HCT116 (cell line): Measurements from ENCODE around the gene ILDR1. TPM values are rescaled to one million over a fixed set of nuclear protein-coding genes. Genes with fewer than 3 reads are reported as not detected.

ENCODE experiments used
- ATAC-seq: fragments of 200-7000 bp; cut with Tn5 transposase; 2 replicates; pipeline ENCODE4 v1.9.1; 2020; ENCODE audit warnings: mild to moderate bottlenecking, moderate library complexity
- BruUV-seq: library from RNA; stranded (reverse); fragments of 400-500 nt; replicated peaks from 2 replicates; lab custom pipeline; 2021; lab: Mats Ljungman, UMichigan
- CTCF ChIA-PET: fragments of 300-600 bp; sonication (Branson Sonifier 250); formaldehyde crosslinking; loops from one replicate; lab custom pipeline; 2021; ENCODE audit warnings: antibody characterized with exemption; lab: Charles Lee
- POLR2A ChIA-PET: fragments of 300-600, 350-600 bp; sonication (Branson Sonifier 250); formaldehyde crosslinking; loops from one replicate; lab custom pipeline; 2021; ENCODE audit warnings: antibody characterized with exemption; lab: Charles Lee
- RAD21 ChIA-PET, 2 experiments: fragments of 300-600 bp; sonication (Branson Sonifier 250); formaldehyde crosslinking; loops; one replicate each; lab custom pipeline; 2023; ENCODE audit warnings: low total read pairs in 2 of 2; ENCODE audit not compliant: uncharacterized antibody in 2 of 2, unreplicated experiment in 2 of 2, low non-redundant PET in 1 of 2; lab: Charles Lee
- DNase-seq: peaks from one replicate; pipeline ENCODE4 v3.0.0-alpha.2; 2010; ENCODE audit warnings: low read depth, low spot score
- H2AFZ ChIP-seq: fragments of 200-600 bp; shearing (Covaris generic), sonication (generic); 2 replicates; pipeline ENCODE4 v1.6.1; 2017; ENCODE audit warnings: low read depth, mixed run types, mixed read lengths, antibody characterized with exemption, low read length; ENCODE audit not compliant: poor library complexity, severe bottlenecking
- H3K27ac ChIP-seq: 2 replicates; pipeline ENCODE4 v1.5.1; 2012; ENCODE audit warnings: low read depth, low read length
- H3K27me3 ChIP-seq: fragments of 200-600 bp; sonication (generic); 2 replicates; pipeline ENCODE4 v1.6.1; 2016; ENCODE audit warnings: mixed run types, low read length, mixed read lengths; ENCODE audit not compliant: insufficient read depth
- H3K36me3 ChIP-seq, 2 experiments: fragments of 200-500 bp in 1 of 2; fragments of 200-600 bp in 1 of 2; sonication (Bioruptor generic) in 1 of 2; sonication (generic) in 1 of 2; 2 replicates each; pipeline versions ENCODE4 v1.5.1 to v1.6.1; 2014 to 2016; ENCODE audit warnings: low read length in 2 of 2, inconsistent platforms in 1 of 2, mixed read lengths in 1 of 2, mixed run types in 1 of 2; ENCODE audit not compliant: insufficient read depth in 2 of 2, control insufficient read depth in 1 of 2
- H3K4me1 ChIP-seq, 2 experiments: fragments of 200-600 bp in 1 of 2; sonication (generic) in 1 of 2; 2 replicates each; pipeline versions ENCODE4 v1.5.1 to v1.6.1; 2012 to 2017; ENCODE audit warnings: low read length in 2 of 2, inconsistent platforms in 1 of 2, mild to moderate bottlenecking in 1 of 2, mixed read lengths in 1 of 2, mixed run types in 1 of 2, moderate library complexity in 1 of 2; ENCODE audit not compliant: insufficient read depth in 2 of 2, control insufficient read depth in 1 of 2
- H3K4me2 ChIP-seq: fragments of 200-600 bp; sonication (generic); 2 replicates; pipeline ENCODE4 v1.6.1; 2017; ENCODE audit warnings: mixed run types, low read length, mixed read lengths
- H3K4me3 ChIP-seq, 2 experiments: fragments of 200-600 bp in 1 of 2; sonication (generic) in 1 of 2; replicated peaks in 1 of 2; 2 replicates each; pipeline ENCODE4 v1.5.1; 2011 to 2016; ENCODE audit warnings: low read length in 2 of 2, control low read depth in 1 of 2, low read depth in 1 of 2, mild to moderate bottlenecking in 1 of 2, mixed read lengths in 1 of 2, mixed run types in 1 of 2
- H3K79me2 ChIP-seq: fragments of 200-600 bp; sonication (generic); 2 replicates; pipeline ENCODE4 v1.6.1; 2017; ENCODE audit warnings: mild to moderate bottlenecking, mixed run types, low read length, moderate library complexity, mixed read lengths; ENCODE audit not compliant: insufficient read depth
- H3K9ac ChIP-seq: fragments of 200-600 bp; sonication (generic); 2 replicates; pipeline ENCODE4 v1.6.1; 2016; ENCODE audit warnings: low read length, mixed read lengths
- H3K9me2 ChIP-seq: fragments of 200-600 bp; sonication (generic), shearing (Covaris generic); 2 replicates; pipeline ENCODE4 v1.6.1; 2017; ENCODE audit warnings: mixed run types, mild to moderate bottlenecking, moderate library complexity; ENCODE audit not compliant: insufficient read depth
- H3K9me3 ChIP-seq, 2 experiments: fragments of 200-500 bp in 1 of 2; fragments of 200-600 bp in 1 of 2; sonication (Bioruptor generic) in 1 of 2; sonication (generic) in 1 of 2; 2 replicates each; pipeline ENCODE4 v1.6.1; 2014 to 2017; ENCODE audit warnings: low read length in 2 of 2, mixed read lengths in 2 of 2, inconsistent platforms in 1 of 2, low read depth in 1 of 2, mild to moderate bottlenecking in 1 of 2, mixed run types in 1 of 2, moderate library complexity in 1 of 2; ENCODE audit not compliant: control insufficient read depth in 1 of 2, insufficient read depth in 1 of 2
- H4K20me1 ChIP-seq: fragments of 200-600 bp; sonication (generic), shearing (Covaris generic); 2 replicates; pipeline ENCODE4 v1.6.1; 2017; ENCODE audit warnings: mixed run types, mild to moderate bottlenecking, moderate library complexity; ENCODE audit not compliant: insufficient read depth
- CEBPB ChIP-seq: IDR thresholded peaks from 2 replicates; pipeline ENCODE4 v1.6.1; 2012; ENCODE audit warnings: low read depth
- EGR1 ChIP-seq: IDR thresholded peaks from 2 replicates; pipeline ENCODE4 v1.6.1; 2012; ENCODE audit warnings: low read depth
- EZH2phosphoT487 ChIP-seq: fragments of 200-600 bp; IDR thresholded peaks from 2 replicates; pipeline ENCODE4 v1.6.1; 2018; ENCODE audit warnings: antibody characterized with exemption, borderline replicate concordance
- RAD21 ChIP-seq: IDR thresholded peaks from 2 replicates; pipeline ENCODE4 v1.6.1; 2012; ENCODE audit warnings: low read depth, mild to moderate bottlenecking
- YY1 ChIP-seq: IDR thresholded peaks from 2 replicates; pipeline ENCODE4 v1.6.1; 2011; ENCODE audit warnings: low read length, low read depth, moderate library complexity, mild to moderate bottlenecking; ENCODE audit not compliant: insufficient replicate concordance; ENCODE audit errors: extremely low read depth
- intact Hi-C: fragments of 100-400 bp; cut with micrococcal nuclease; formaldehyde crosslinking; loops from 2 replicates; pipeline ENCODE4 v1.10.0; 2022
- total RNA-seq: library from RNA; stranded (reverse); gene quantifications from one replicate; pipeline ENCODE4 v1.2.1, GENCODE V29; 2021; ENCODE audit not compliant: unreplicated experiment
- TF ChIP-seq, protein P1 (sequence below), 3 experiments: fragments of 200-600 bp in 1 of 3; sonication (generic) in 1 of 3; IDR thresholded peaks in 2 of 3; conservative IDR thresholded peaks in 1 of 3; 2 replicates each; pipeline ENCODE4 v1.5.1; 2012 to 2017; ENCODE audit warnings: low read depth in 2 of 3, low read length in 2 of 3, antibody characterized with exemption in 1 of 3, borderline replicate concordance in 1 of 3, control low read depth in 1 of 3, mild to moderate bottlenecking in 1 of 3, mixed read lengths in 1 of 3, mixed run types in 1 of 3, moderate library complexity in 1 of 3; ENCODE audit not compliant: insufficient read depth in 1 of 3

The ILDR1 gene
- total RNA-seq, 1 experiment from 2014 or later, result 2.9 TPM

DNA sequence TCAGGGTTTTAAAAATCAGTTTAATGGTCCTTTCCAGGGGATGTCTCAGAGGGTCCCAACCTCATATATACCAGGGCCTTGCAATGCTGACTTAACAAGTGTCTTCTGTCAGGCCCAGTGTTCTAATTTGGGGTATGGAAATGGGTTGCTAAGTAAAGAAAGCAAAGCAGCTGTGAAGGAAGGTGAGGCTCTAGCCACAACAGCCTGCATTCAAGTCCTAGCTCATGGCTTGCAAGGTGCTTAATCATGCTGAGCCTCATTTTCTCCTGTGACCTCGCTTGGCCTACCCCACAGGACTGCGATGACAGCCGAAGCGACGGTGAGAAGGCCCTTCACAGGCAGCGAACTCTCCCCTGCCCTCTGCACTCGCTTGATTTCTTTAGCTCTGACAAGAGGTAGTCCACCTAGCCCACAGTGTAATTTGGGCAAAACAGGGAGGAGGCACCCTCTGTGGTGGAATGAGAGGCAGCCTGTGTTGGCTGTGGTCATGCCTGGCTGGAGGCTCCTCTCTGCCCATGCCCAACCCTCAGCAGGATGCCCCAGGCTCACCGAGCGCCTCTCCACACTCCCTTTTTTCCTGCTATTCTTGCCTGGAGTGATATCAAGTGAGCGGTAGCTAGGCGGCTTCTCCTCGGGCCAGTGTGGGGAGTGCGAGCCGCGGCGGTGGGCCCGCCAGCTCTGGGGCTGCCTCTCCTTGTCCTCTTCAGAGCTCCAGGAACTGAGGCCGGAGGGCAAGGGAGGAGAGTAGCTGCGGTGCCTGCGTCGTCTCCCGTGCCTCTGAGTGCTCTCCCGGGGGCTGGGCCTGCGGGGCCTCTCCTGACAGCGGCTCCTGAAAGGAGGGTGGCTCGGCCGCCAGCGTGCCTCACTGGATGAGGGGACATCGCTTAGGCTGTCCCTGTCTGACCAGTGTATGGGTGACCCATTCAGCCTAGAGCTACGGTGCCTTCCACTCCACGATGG is 29.2 kb downstream of the ILDR1 start:
- Histone ChIP-seq H4K20me1 (no peaks in the 10 kb centered on the region), H3K27ac (no peak overlapping the region), H3K9ac (no peak overlapping the region), H2AFZ (no peak overlapping the region), H3K9me3 (no peaks in the 10 kb centered on the region), H3K79me2 (no peaks in the 10 kb centered on the region), H3K36me3 (no peaks in the 10 kb centered on the region), H3K4me1 (peaks cover 0 to 12% of the 10 kb centered on the region in 2 experiments; a peak in 3 of 4 replicates), H3K4me2 (no peak overlapping the region), H3K4me3 (no peak overlapping the region), H3K9me2 (no peaks in the 10 kb centered on the region), H3K27me3 (no peaks in the 10 kb centered on the region)
- BruUV-seq, result no TSS peak
- TF ChIP-seq YY1 (no peak), EGR1 (no peak), EZH2phosphoT487 (no peak)
- intact Hi-C loops, result no loop called here
- ChIA-PET CTCF (no interaction called here), RAD21 (no interaction called here), POLR2A (no interaction called here)
- ATAC-seq (no peak), DNase-seq (no peak)

DNA sequence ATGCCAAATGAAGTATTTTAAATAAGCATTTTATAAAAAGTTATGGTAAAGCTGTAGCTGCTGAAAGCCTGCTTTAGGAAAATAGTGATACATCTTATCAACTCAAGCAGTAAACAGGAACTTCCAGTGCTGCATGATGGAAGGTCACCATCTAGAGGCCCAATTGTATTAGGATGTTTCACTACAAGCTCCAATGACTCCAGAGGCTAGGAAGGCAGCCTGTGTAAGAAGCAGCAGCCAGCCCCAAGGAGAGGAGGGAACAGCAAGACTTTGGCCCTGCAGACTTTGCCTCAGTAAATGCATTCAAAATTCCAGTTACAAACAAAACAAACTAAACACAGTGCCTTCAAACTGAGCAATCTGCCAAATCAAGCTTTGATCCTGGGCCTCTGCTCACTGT is 32.1 kb downstream of the ILDR1 start:
- no peak for DNase-seq
- Histone ChIP-seq H3K9ac (no peak overlapping the region), H3K79me2 (no peaks in the 10 kb centered on the region), H3K4me1 (0 out of 4 replicates have a peak, but pooled peaks cover 0 to under 1% of the 10 kb centered on the region in 2 experiments), H3K27me3 (no peaks in the 10 kb centered on the region), H3K9me3 (no peaks in the 10 kb centered on the region), H3K36me3 (no peaks in the 10 kb centered on the region), H3K27ac (no peak overlapping the region), H3K9me2 (no peaks in the 10 kb centered on the region), H4K20me1 (no peaks in the 10 kb centered on the region), H2AFZ (no peak overlapping the region)
- RAD21 ChIA-PET, result no interaction called here
- POLR2A ChIA-PET, result no interaction called here
- no peak for ATAC-seq
- BruUV-seq, result no TSS peak
- CTCF ChIA-PET, result no interaction called here
- TF ChIP-seq, protein P1, sequence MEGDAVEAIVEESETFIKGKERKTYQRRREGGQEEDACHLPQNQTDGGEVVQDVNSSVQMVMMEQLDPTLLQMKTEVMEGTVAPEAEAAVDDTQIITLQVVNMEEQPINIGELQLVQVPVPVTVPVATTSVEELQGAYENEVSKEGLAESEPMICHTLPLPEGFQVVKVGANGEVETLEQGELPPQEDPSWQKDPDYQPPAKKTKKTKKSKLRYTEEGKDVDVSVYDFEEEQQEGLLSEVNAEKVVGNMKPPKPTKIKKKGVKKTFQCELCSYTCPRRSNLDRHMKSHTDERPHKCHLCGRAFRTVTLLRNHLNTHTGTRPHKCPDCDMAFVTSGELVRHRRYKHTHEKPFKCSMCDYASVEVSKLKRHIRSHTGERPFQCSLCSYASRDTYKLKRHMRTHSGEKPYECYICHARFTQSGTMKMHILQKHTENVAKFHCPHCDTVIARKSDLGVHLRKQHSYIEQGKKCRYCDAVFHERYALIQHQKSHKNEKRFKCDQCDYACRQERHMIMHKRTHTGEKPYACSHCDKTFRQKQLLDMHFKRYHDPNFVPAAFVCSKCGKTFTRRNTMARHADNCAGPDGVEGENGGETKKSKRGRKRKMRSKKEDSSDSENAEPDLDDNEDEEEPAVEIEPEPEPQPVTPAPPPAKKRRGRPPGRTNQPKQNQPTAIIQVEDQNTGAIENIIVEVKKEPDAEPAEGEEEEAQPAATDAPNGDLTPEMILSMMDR (IDR thresholded peaks at IDR 0.05 in 2 of 3, conservative IDR thresholded peaks at IDR 0.05 in 1 of 3; ENCODE audit: borderline replicate concordance in 1 of 3, insufficient read depth in 1 of 3, low read depth in 2 of 3, low read length in 2 of 3), result 0 out of 6 replicates have a peak, but pooled peaks of 1 of the 3 experiments have one; percentile 2
- TF ChIP-seq RAD21, result 0 out of 2 replicates have a peak, but pooled peaks have one; percentile 6
- TF ChIP-seq CEBPB, result no peak
- TF ChIP-seq, all 23 proteins: peak for 2
- no peak overlapping the region for H3K4me3 ChIP-seq
- intact Hi-C loops, result no loop called here
- no peak overlapping the region for H3K4me2 ChIP-seq
